IMR-90 (cell line): ENCODE measurements around the gene IQCK. TPM values are rescaled to one million over a fixed set of nuclear protein-coding genes. Genes with fewer than 3 reads are reported as not detected.

Source experiments
- ATAC-seq: fragments of 200-7000 bp; cut with Tn5 transposase; 2 replicates; pipeline ENCODE4 v1.9.1; 2020; ENCODE audit warnings: low read depth, mild to moderate bottlenecking, moderate library complexity
- BruUV-seq: library from RNA; stranded (reverse); fragments of 400-500 nt; replicated peaks from 2 replicates; lab custom pipeline; 2021; lab: Mats Ljungman, UMichigan
- CTCF ChIA-PET: fragments of 300-600 bp; formaldehyde crosslinking; extraction: SDS; loops from one replicate; lab custom pipeline; 2021; ENCODE audit warnings: antibody characterized with exemption; lab: Yijun Ruan, JAX
- POLR2A ChIA-PET: fragments of 300-600 bp; sonication (Branson Sonifier 250); formaldehyde crosslinking; loops from one replicate; lab custom pipeline; 2022; ENCODE audit warnings: antibody characterized with exemption; ENCODE audit not compliant: unreplicated experiment; lab: Charles Lee
- DNase-seq: peaks from one replicate; pipeline ENCODE4 v3.0.0; 2013
- H2AFZ ChIP-seq: replicated peaks from 2 replicates; pipeline ENCODE3; 2013; ENCODE audit warnings: low read length, mild to moderate bottlenecking; ENCODE audit not compliant: poor library complexity
- H2AK5ac ChIP-seq: 2 replicates; pipeline ENCODE4 v1.6.1; 2013; ENCODE audit warnings: low read depth, low read length, inconsistent platforms
- H2AK9ac ChIP-seq: replicated peaks from 2 replicates; pipeline ENCODE3; 2013; ENCODE audit warnings: mild to moderate bottlenecking, low read depth, low read length, moderate library complexity; ENCODE audit not compliant: poor library complexity
- H2BK120ac ChIP-seq: 2 replicates; pipeline ENCODE4 v1.6.1; 2013; ENCODE audit warnings: low read depth, low read length, inconsistent platforms
- H2BK15ac ChIP-seq: 3 replicates; pipeline ENCODE4 v1.6.1; 2013; ENCODE audit warnings: low read depth, low read length, inconsistent platforms
- H2BK20ac ChIP-seq: 2 replicates; pipeline ENCODE4 v1.6.1; 2013; ENCODE audit warnings: low read depth, mild to moderate bottlenecking, inconsistent platforms, low read length, moderate library complexity
- H2BK5ac ChIP-seq: 2 replicates; pipeline ENCODE4 v1.6.1; 2013; ENCODE audit warnings: mild to moderate bottlenecking, low read depth, low read length, inconsistent platforms; ENCODE audit not compliant: poor library complexity, severe bottlenecking
- H3K14ac ChIP-seq: replicated peaks from 2 replicates; pipeline ENCODE4 v1.6.1; 2013; ENCODE audit warnings: low read depth, low read length, inconsistent platforms
- H3K18ac ChIP-seq: 2 replicates; pipeline ENCODE4 v1.6.1; 2013; ENCODE audit warnings: low read depth, low read length, control low read depth
- H3K23ac ChIP-seq: 2 replicates; pipeline ENCODE4 v1.6.1; 2013; ENCODE audit warnings: low read depth, low read length, inconsistent platforms
- H3K27ac ChIP-seq: 2 replicates; pipeline ENCODE4 v1.5.1; 2013; ENCODE audit warnings: mild to moderate bottlenecking, control low read depth, low read length; ENCODE audit not compliant: insufficient read depth
- H3K27me3 ChIP-seq: 2 replicates; pipeline ENCODE4 v1.6.1; 2013; ENCODE audit warnings: low read length; ENCODE audit not compliant: control insufficient read depth, insufficient read depth
- H3K36me3 ChIP-seq: 2 replicates; pipeline ENCODE4 v1.6.1; 2013; ENCODE audit warnings: low read length, mixed read lengths; ENCODE audit not compliant: control insufficient read depth, insufficient read depth
- H3K4ac ChIP-seq: 2 replicates; pipeline ENCODE4 v1.6.1; 2013; ENCODE audit warnings: low read depth, low read length, inconsistent platforms
- H3K4me1 ChIP-seq: 2 replicates; pipeline ENCODE4 v1.6.1; 2013; ENCODE audit warnings: low read length, mixed read lengths; ENCODE audit not compliant: control insufficient read depth, insufficient read depth
- H3K4me2 ChIP-seq: 2 replicates; pipeline ENCODE4 v1.6.1; 2013; ENCODE audit warnings: low read depth, mild to moderate bottlenecking, control low read depth, low read length, moderate library complexity
- H3K4me3 ChIP-seq: 2 replicates; pipeline ENCODE4 v1.5.1; 2013; ENCODE audit warnings: low read depth, mild to moderate bottlenecking, control low read depth, low read length, moderate library complexity; ENCODE audit not compliant: insufficient read depth
- H3K56ac ChIP-seq: 2 replicates; pipeline ENCODE4 v1.6.1; 2013; ENCODE audit warnings: low read length, inconsistent platforms; ENCODE audit not compliant: insufficient read depth; ENCODE audit errors: extremely low read depth
- H3K79me1 ChIP-seq, 2 experiments: 2 replicates each; pipeline ENCODE4 v1.6.1; 2013; ENCODE audit warnings: low read length in 2 of 2, inconsistent platforms in 1 of 2, low read depth in 1 of 2
- H3K9ac ChIP-seq: 2 replicates; pipeline ENCODE4 v1.6.1; 2013; ENCODE audit warnings: low read depth, low read length, control low read depth
- H3K9me1 ChIP-seq: 2 replicates; pipeline ENCODE4 v1.6.1; 2013; ENCODE audit warnings: low read length, inconsistent platforms; ENCODE audit not compliant: insufficient read depth
- H3K9me3 ChIP-seq: 2 replicates; pipeline ENCODE4 v1.6.1; 2013; ENCODE audit warnings: low read length; ENCODE audit not compliant: control insufficient read depth, insufficient read depth
- H4K20me1 ChIP-seq: 2 replicates; pipeline ENCODE4 v1.6.1; 2013; ENCODE audit warnings: low read length, inconsistent platforms; ENCODE audit not compliant: insufficient read depth
- H4K5ac ChIP-seq: 2 replicates; pipeline ENCODE4 v1.6.1; 2013; ENCODE audit warnings: mild to moderate bottlenecking, low read depth, low read length, control low read depth
- H4K8ac ChIP-seq, 2 experiments: 2 replicates each; pipeline ENCODE4 v1.6.1; 2013; ENCODE audit warnings: low read depth in 2 of 2, low read length in 2 of 2, control low read depth in 1 of 2, inconsistent platforms in 1 of 2
- H4K91ac ChIP-seq: 2 replicates; pipeline ENCODE4 v1.6.1; 2013; ENCODE audit warnings: low read depth, low read length, inconsistent platforms; ENCODE audit not compliant: insufficient read depth
- FOS ChIP-seq: fragments of 150-350 bp; IDR thresholded peaks from 2 replicates; pipeline ENCODE4 v1.6.1; 2016; ENCODE audit warnings: low read depth, low read length
- USF2 ChIP-seq: fragments of 150-350 bp; IDR thresholded peaks from 2 replicates; pipeline ENCODE4 v1.6.1; 2017; ENCODE audit warnings: mild to moderate bottlenecking, antibody characterized with exemption, low read length, low read depth
- WGBS, 2 experiments: methylation state at CpG; one replicate each; pipeline versions ENCODE4 v1.1.5 to v1.1.7; 2013; ENCODE audit warnings: missing lambda C conversion rate in 2 of 2; ENCODE audit not compliant: insufficient read length in 1 of 2; ENCODE audit errors: extremely low coverage in 2 of 2; 5-methylcytosine and 5-hydroxymethylcytosine counted together
- dilution Hi-C: fragments of 300-500 bp; cut with HindIII; formaldehyde crosslinking; loops from one replicate; pipeline ENCODE4 v1.14.3; 2018; ENCODE audit warnings: low sequenced_read_pairs; ENCODE audit not compliant: unreplicated experiment
- in situ Hi-C: fragments of 300-500 bp; cut with MboI; formaldehyde crosslinking; loops from 3 replicates; pipeline ENCODE4 v1.14.3; 2019; ENCODE audit warnings: low sequenced_read_pairs, inconsistent platforms, mixed read lengths
- intact Hi-C: fragments of 100-400 bp; cut with micrococcal nuclease; formaldehyde crosslinking; loops from 2 replicates; pipeline ENCODE4 v1.10.0; 2022
- polyA plus RNA-seq, 3 experiments: library from polyadenylated mRNA; depleted of rRNA; stranded (reverse); fragments of >200 nt; gene quantifications; 2 replicates each; pipeline ENCODE4 v1.2.3, GENCODE V29; 2012; ENCODE audit warnings: low replicate concordance in 1 of 3
- total RNA-seq: library from RNA; depleted of rRNA; stranded (reverse); fragments of >200 nt; gene quantifications from 2 replicates; pipeline ENCODE4 v1.2.3, GENCODE V29; 2012

Gene IQCK
- total and polyA plus RNA-seq, 2 of the 4 experiments (the other 2 are of a cell fraction) = 4.1 to 5.4 TPM

DNA sequence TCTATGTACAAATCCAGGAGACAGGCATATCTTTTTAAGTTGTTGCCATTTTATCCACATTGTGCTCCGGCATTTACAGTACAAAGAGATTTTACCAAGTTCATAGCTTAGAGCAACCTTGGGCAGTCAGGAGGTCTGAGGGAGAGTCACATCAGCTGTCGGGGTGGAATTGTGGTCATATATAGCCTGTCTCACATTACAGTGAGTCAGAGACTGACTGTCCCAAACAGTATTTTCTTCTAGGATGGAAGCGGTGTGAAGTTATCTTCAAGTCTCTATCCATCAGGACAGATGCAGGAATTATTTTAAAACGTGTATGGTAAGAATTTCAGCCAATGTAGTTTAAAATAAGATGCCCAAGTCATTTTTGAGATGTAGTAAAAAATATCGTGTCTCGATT lies 113.6 kb downstream of the IQCK start:
- H3K27me3 ChIP-seq = no peaks in the 10 kb centered on the region
- no peak overlapping the region for H3K14ac ChIP-seq
- no peak overlapping the region for H4K5ac ChIP-seq
- no peak overlapping the region for H3K4me2 ChIP-seq
- no peaks in the 10 kb centered on the region for H3K9me3 ChIP-seq
- H2AFZ ChIP-seq = no peak overlapping the region
- H2BK120ac ChIP-seq = no peak overlapping the region; the same call in 1 of the 2 replicates
- H3K4me1 ChIP-seq = peaks cover 4% of the 10 kb centered on the region
- no CpG with 5 or more reads among the region's 6 CpGs for WGBS, 2 experiments
- dilution Hi-C loops (no loop called here), intact Hi-C loops (loop anchor here (1.0 kb wide), 1 partner anchor 9 kb away; no protein-coding TSS in a partner anchor), in situ Hi-C loops (no loop called here)
- no peak overlapping the region for H2BK5ac ChIP-seq
- peaks cover 5% of the 10 kb centered on the region; the same call in 1 of the 2 replicates for H3K9me1 ChIP-seq
- no peak overlapping the region for H2BK15ac ChIP-seq
- H4K8ac ChIP-seq = no peak overlapping the region
- TF ChIP-seq USF2 = no peak
- peak; percentile 74 for TF ChIP-seq FOS
- no peak overlapping the region for H3K9ac ChIP-seq
- no peak overlapping the region for H3K4me3 ChIP-seq
- no peaks in the 10 kb centered on the region for H3K36me3 ChIP-seq
- BruUV-seq = no TSS peak
- DNase-seq (peak; percentile 89), ATAC-seq (peak; percentile 95)
- H4K91ac ChIP-seq = no peak overlapping the region
- no peak overlapping the region for H2AK9ac ChIP-seq
- ChIA-PET CTCF (interaction anchor here (0.6 to 1.2 kb wide), 2 partner anchors 19 to 631 kb away, joined by 3 read pairs; no protein-coding TSS in a partner anchor), POLR2A (no interaction called here)
- no peaks in the 10 kb centered on the region for H4K20me1 ChIP-seq
- no peaks in the 10 kb centered on the region for H3K79me1 ChIP-seq
- no peak overlapping the region for H2BK20ac ChIP-seq
- H2AK5ac ChIP-seq = no peak overlapping the region
- H3K23ac ChIP-seq = no peak overlapping the region
- H3K27ac ChIP-seq = no peak overlapping the region
- no peak overlapping the region for H3K56ac ChIP-seq
- H3K4ac ChIP-seq = no peak overlapping the region
- no peak overlapping the region for H3K18ac ChIP-seq
